GM12878 (cell line): Measurements from ENCODE around the gene CILP. TPM values are rescaled to one million over a fixed set of nuclear protein-coding genes. Genes with fewer than 3 reads are reported as not detected.

ENCODE experiments used
- ATAC-seq: fragments of 200-7000 bp; cut with Tn5 transposase; 3 replicates; pipeline ENCODE4 v1.9.1; 2020; ENCODE audit warnings: mild to moderate bottlenecking, moderate library complexity
- BruUV-seq: library from RNA; stranded (reverse); fragments of 400-500 nt; replicated peaks from 2 replicates; lab custom pipeline; 2021; lab: Mats Ljungman, UMichigan
- CTCF ChIA-PET: fragments of 300-600 bp; sonication (Branson Sonifier 250); formaldehyde crosslinking; extraction: SDS; loops from one replicate; lab custom pipeline; 2021; ENCODE audit warnings: inconsistent platforms; lab: Yijun Ruan, JAX
- POLR2A ChIA-PET: fragments of 350-600 bp; formaldehyde crosslinking; extraction: SDS; loops from one replicate; lab custom pipeline; 2021; ENCODE audit warnings: inconsistent platforms; lab: Charles Lee
- RAD21 ChIA-PET: fragments of 300-600 bp; sonication (Branson Sonifier 250); formaldehyde crosslinking; loops from one replicate; lab custom pipeline; 2023; ENCODE audit warnings: antibody characterized with exemption; ENCODE audit not compliant: unreplicated experiment; lab: Charles Lee
- SMC1A ChIA-PET: fragments of 300-600 bp; sonication (Branson Sonifier 250); formaldehyde crosslinking; loops from one replicate; lab custom pipeline; 2023; ENCODE audit not compliant: unreplicated experiment, uncharacterized antibody; lab: Charles Lee
- DNase-seq: peaks from one replicate; pipeline ENCODE4 v3.0.0-alpha.2; 2011; ENCODE audit warnings: low read depth, low spot score
- FAIRE-seq: peaks from 3 replicates; lab custom pipeline; 2011; peaks lifted over from hg19 to GRCh38; lab: Jason Lieb, UNC
- H2AFZ ChIP-seq: 2 replicates; pipeline ENCODE4 v1.6.0; 2011; ENCODE audit warnings: low read depth, low read length, control low read depth; ENCODE audit not compliant: control insufficient read depth
- H3K27ac ChIP-seq: 2 replicates; pipeline ENCODE4 v1.5.1; 2011; ENCODE audit warnings: control low read depth; ENCODE audit not compliant: control insufficient read depth, insufficient read depth
- H3K27me3 ChIP-seq, 2 experiments: replicated peaks in 1 of 2; 2 replicates each; pipeline versions ENCODE4 v1.6.0 to v1.6.1; 2011; ENCODE audit warnings: low read length in 1 of 2; ENCODE audit not compliant: control insufficient read depth in 2 of 2, insufficient read depth in 2 of 2
- H3K36me3 ChIP-seq, 2 experiments: 2 replicates each; pipeline ENCODE4 v1.5.1; 2011; ENCODE audit warnings: low read length in 1 of 2; ENCODE audit not compliant: control insufficient read depth in 2 of 2, insufficient read depth in 2 of 2
- H3K4me1 ChIP-seq: 2 replicates; pipeline ENCODE4 v1.6.1; 2011; ENCODE audit warnings: mild to moderate bottlenecking, low read length, moderate library complexity, mixed read lengths; ENCODE audit not compliant: control insufficient read depth, insufficient read depth
- H3K4me2 ChIP-seq: 2 replicates; pipeline ENCODE4 v1.6.0; 2011; ENCODE audit warnings: control low read depth; ENCODE audit not compliant: control insufficient read depth, insufficient read depth
- H3K4me3 ChIP-seq: fragments of 200-600 bp; sonication (generic); 2 replicates; pipeline ENCODE4 v1.5.1; 2016
- H3K79me2 ChIP-seq: 2 replicates; pipeline ENCODE4 v1.6.0; 2011; ENCODE audit warnings: low read length; ENCODE audit not compliant: control insufficient read depth, insufficient read depth
- H3K9ac ChIP-seq: 2 replicates; pipeline ENCODE4 v1.8.0; 2011; ENCODE audit warnings: low read length, control low read depth, mixed read lengths; ENCODE audit not compliant: control insufficient read depth, insufficient read depth
- H3K9me3 ChIP-seq: replicated peaks from 3 replicates; pipeline ENCODE4 v1.5.1; 2011; ENCODE audit warnings: mild to moderate bottlenecking, low read length; ENCODE audit not compliant: control insufficient read depth, insufficient read depth
- H4K20me1 ChIP-seq: 2 replicates; pipeline ENCODE4 v1.6.0; 2011; ENCODE audit not compliant: control insufficient read depth, insufficient read depth
- ATF7 ChIP-seq: fragments of 450-650 bp; IDR thresholded peaks from 2 replicates; pipeline ENCODE4 v1.6.1; 2016; ENCODE audit warnings: low read depth, mild to moderate bottlenecking
- CBX3 ChIP-seq: fragments of 200-600 bp; sonication (generic); IDR thresholded peaks from 2 replicates; pipeline ENCODE4 v1.6.1; 2016; ENCODE audit warnings: low read depth, borderline replicate concordance
- IKZF2 ChIP-seq, 2 experiments: fragments of 450-650 bp; IDR thresholded peaks; 2 replicates each; pipeline ENCODE4 v1.6.1; 2017; ENCODE audit warnings: mild to moderate bottlenecking in 2 of 2, moderate library complexity in 2 of 2
- MTA3 ChIP-seq: IDR thresholded peaks from 2 replicates; pipeline ENCODE4 v1.6.1; 2012; ENCODE audit warnings: low read length, inconsistent platforms, borderline replicate concordance
- NFYB ChIP-seq: IDR thresholded peaks from 2 replicates; pipeline ENCODE4 v1.6.1; 2011; ENCODE audit warnings: low read depth, mild to moderate bottlenecking, low read length, improper control_type of control experiment, moderate library complexity; ENCODE audit not compliant: insufficient read depth
- RELA ChIP-seq: fragments of 450-650 bp; IDR thresholded peaks from 2 replicates; pipeline ENCODE4 v1.8.0; 2014; ENCODE audit warnings: borderline replicate concordance; ENCODE audit not compliant: partially characterized antibody
- TBL1XR1 ChIP-seq: IDR thresholded peaks from 2 replicates; pipeline ENCODE4 v1.6.1; 2012; ENCODE audit warnings: low read depth, low read length, improper control_type of control experiment
- TCF3 ChIP-seq: IDR thresholded peaks from 2 replicates; pipeline ENCODE4 v1.6.1; 2012; ENCODE audit warnings: low read depth, mild to moderate bottlenecking, low read length, borderline replicate concordance; ENCODE audit not compliant: insufficient read depth
- YY1 ChIP-seq: IDR thresholded peaks from 2 replicates; pipeline ENCODE4 v1.6.1; 2011; ENCODE audit warnings: low read depth, mild to moderate bottlenecking, low read length
- WGBS: methylation state at CpG from one replicate; pipeline ENCODE4 v1.1.6; 2016; ENCODE audit warnings: low lambda C conversion rate; ENCODE audit not compliant: insufficient replicate concordance, insufficient coverage; ENCODE audit errors: missing lambda C conversion rate; 5-methylcytosine and 5-hydroxymethylcytosine counted together
- in situ Hi-C: fragments of 300-500 bp; cut with MboI; formaldehyde crosslinking; loops from 9 replicates; pipeline ENCODE4 v1.14.3; 2018; ENCODE audit warnings: mixed read lengths
- intact Hi-C: fragments of 100-400 bp; cut with micrococcal nuclease; formaldehyde crosslinking; loops from one replicate; pipeline ENCODE4 v1.14.2; 2022; ENCODE audit not compliant: unreplicated experiment
- polyA plus RNA-seq, 11 experiments: library from polyadenylated mRNA; depleted of rRNA in 4 of 11; unstranded in 6 of 11; stranded (reverse) in 5 of 11; fragments of >200 nt; fragmentation: Nextera tagmentation in 4 of 11; fragmentation: Illumina TruSeq in 1 of 11; extraction: Ambion mirVana in 4 of 11; extraction: Trizol in 1 of 11; gene quantifications; 1 replicate in 1 of 11; 2 replicates in 10 of 11; pipeline versions ENCODE4 v1.2.1 to v1.2.3, GENCODE V29; 2011 to 2016; ENCODE audit warnings: inconsistent platforms in 2 of 11, missing spikeins in 2 of 11, low read depth in 1 of 11
- total RNA-seq, 4 experiments: library from RNA; depleted of rRNA in 3 of 4; stranded (reverse); fragments of >200 nt in 3 of 4; fragmentation: Illumina TruSeq in 1 of 4; extraction: Trizol in 1 of 4; gene quantifications; 2 replicates each; pipeline versions ENCODE4 v1.2.1 to v1.2.3, GENCODE V29; 2013 to 2021
- TF ChIP-seq, protein P1 (sequence below): IDR thresholded peaks from 2 replicates; pipeline ENCODE4 v1.6.1; 2011; ENCODE audit warnings: mild to moderate bottlenecking, low read depth, low read length, moderate library complexity; ENCODE audit not compliant: insufficient replicate concordance

CILP gene
- total and polyA plus RNA-seq, 10 of the 15 experiments (the other 5 are each of a cell fraction or from before 2014, with no cell fraction given), result 0.03 to 0.06 (median 0.04) TPM; not detected in 4

DNA sequence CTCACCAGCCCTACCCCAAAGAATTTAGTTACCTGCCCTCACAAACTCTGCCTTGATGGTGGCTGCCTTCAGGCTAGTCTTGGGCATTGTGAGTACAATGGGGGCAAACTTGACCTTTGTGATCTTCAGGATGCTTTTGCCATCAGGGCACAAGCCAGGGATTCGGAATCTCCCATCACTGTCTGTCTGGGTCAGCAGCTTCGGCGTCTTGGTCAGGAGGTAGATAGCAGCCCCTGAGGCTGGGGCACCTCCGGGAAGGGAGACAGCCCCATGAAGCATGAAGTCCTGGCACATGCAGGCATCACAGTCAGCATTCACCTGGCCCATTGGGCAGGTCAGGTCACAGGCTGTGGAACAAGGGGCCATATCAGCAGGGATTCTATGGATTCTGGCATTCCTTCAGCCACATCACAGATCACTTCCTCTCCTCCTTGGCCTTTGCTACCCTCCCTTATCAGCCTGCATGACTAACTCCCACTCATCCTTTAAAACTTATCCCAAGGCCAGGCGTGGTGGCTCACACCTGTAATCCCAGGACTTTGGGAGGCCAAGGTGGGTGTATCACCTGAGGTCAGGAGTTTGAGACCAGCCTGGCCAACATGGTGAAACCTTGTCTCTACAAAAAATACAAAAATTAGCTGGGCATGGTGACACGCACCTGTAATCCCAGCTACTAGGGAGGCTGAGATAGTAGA lies 6.9 kb downstream of the CILP start:
- TF ChIP-seq IKZF2 (IDR thresholded peaks at IDR 0.05), result no peak
- TF ChIP-seq TCF3, result no peak
- TF ChIP-seq CBX3, result no peak
- no peak for TF ChIP-seq ATF7
- no peak for TF ChIP-seq YY1
- no peak for TF ChIP-seq MTA3
- TF ChIP-seq, protein P1, sequence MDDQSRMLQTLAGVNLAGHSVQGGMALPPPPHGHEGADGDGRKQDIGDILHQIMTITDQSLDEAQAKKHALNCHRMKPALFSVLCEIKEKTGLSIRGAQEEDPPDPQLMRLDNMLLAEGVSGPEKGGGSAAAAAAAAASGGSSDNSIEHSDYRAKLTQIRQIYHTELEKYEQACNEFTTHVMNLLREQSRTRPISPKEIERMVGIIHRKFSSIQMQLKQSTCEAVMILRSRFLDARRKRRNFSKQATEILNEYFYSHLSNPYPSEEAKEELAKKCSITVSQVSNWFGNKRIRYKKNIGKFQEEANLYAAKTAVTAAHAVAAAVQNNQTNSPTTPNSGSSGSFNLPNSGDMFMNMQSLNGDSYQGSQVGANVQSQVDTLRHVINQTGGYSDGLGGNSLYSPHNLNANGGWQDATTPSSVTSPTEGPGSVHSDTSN, result no peak
- no peak for TF ChIP-seq TBL1XR1
- TF ChIP-seq RELA, result no peak
- no peak for TF ChIP-seq NFYB
- POLR2A ChIA-PET, result interaction anchor here (0.6 kb wide), 1 partner anchor 95 kb away, joined by 3 read pairs; no protein-coding TSS in a partner anchor

More for the DNA sequence above, 6.9 kb downstream of the CILP start:
- CTCF ChIA-PET, result no interaction called here
- Histone ChIP-seq H4K20me1 (no peaks in the 10 kb centered on the region), H3K4me3 (no peak overlapping the region), H3K79me2 (no peaks in the 10 kb centered on the region), H3K36me3 (no peaks in the 10 kb centered on the region), H3K27me3 (no peaks in the 10 kb centered on the region; a peak in 1 of 4 replicates), H2AFZ (no peak overlapping the region), H3K4me1 (no peaks in the 10 kb centered on the region), H3K9ac (no peak overlapping the region), H3K4me2 (no peak overlapping the region), H3K27ac (no peak overlapping the region), H3K9me3 (no peaks in the 10 kb centered on the region)
- RAD21 ChIA-PET, result no interaction called here
- DNase-seq (no peak), ATAC-seq (no peak), FAIRE-seq (no peak)
- BruUV-seq, result no TSS peak
- in situ Hi-C loops, result no loop called here
- SMC1A ChIA-PET, result no interaction called here
- intact Hi-C loops, result no loop called here
- 60% methylated on average over 6 of the region's 6 CpGs for WGBS
